Activated naive CD4-positive, alpha-beta T cell treated with Interleukin-2 at 50 U/mL for 16 hours (primary cell): ENCODE data around the gene RAD51C.
A peak's percentile ranks its signal among the peaks of the same experiment; 100 is the strongest.
"Not testable (repeated sequence)": the region's sequence is repeated elsewhere in the genome, so short reads cannot be mapped to it uniquely, and the experiment has no call there.

Experiments used
- DNase-seq: peaks from one replicate; pipeline ENCODE4 v3.0.0-alpha.2; 2020

RAD51C gene

GRCh38 chr17:58684462-58684861 lies 7.9 kb upstream of the RAD51C start:
- not testable (repeated sequence) for DNase-seq

GRCh38 chr17:58686980-58687379 lies 5.4 kb upstream of the RAD51C start:
- no peak for DNase-seq

DNA sequence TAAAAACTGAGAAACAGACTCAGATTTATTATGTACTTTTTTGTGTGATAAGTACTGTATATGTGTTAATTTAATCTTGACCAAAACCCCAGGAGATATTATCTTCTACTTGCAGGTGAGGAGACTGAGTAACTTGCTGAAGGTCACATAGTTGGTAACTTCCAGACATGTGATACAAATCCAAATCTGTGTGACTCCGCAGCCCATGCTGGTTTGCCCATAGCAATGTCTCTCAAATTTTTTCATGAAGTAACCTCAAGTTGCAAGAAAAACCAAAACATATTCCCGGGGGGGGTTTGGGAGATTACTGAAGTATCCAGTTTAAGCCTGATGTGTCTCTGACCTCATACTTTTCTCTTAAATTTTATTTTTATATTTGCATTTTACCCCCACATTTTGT lies 3.9 kb upstream of the RAD51C start:
- DNase-seq = no peak

DNA sequence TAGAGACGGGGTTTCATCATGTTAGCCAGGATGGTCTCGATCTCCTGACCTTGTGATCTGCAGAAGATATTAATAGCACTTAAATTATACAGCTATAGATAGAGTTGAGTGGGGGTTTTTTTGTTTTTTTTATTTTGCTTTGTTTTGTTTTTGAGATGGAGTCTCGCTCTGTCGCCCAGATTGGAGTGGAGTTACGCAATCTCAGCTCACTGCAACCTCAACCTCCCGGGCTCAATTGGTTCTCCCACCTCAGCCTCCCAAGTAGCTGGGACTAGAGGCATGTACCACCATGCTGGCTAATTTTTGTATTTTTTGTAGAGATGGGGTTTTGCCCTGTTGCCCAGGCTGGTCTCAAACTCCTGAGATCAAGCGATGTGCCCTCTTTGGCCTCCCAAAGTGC lies 2.4 kb upstream of the RAD51C start:
- DNase-seq = not testable (repeated sequence)

DNA sequence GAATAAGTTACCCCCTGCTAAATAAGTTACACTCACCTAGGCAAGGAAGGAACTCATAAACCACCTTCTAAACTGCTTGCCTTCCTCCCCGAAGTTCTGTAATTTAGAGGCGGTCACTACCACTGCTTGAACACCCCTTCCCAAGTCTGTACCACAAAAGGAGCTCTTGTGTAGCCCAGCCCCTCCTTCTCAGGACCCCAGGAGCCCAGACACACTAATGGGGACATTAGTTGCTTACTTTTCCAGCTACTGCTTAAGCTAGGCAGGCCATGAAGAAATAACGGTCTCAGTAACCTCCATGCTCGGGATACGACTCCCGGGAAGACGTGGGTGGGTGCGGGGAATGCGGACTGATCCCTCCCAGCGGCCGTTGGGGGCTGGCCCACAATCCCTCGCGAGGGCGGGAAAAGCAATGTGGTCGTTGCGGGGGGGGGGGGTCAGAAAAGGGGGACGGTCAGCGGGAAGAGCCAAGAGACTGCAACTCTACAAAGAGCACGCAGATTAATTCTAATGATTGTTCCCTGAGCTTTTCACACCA lies 632 bp upstream of the RAD51C start, which contains the start of gene TEX14:
TSS of gene TEX14 (minus strand) at position 345 of the 538 bp plus-strand sequence. CDS start 40,044 bp downstream, outside the sequence.
- no peak for DNase-seq

DNA sequence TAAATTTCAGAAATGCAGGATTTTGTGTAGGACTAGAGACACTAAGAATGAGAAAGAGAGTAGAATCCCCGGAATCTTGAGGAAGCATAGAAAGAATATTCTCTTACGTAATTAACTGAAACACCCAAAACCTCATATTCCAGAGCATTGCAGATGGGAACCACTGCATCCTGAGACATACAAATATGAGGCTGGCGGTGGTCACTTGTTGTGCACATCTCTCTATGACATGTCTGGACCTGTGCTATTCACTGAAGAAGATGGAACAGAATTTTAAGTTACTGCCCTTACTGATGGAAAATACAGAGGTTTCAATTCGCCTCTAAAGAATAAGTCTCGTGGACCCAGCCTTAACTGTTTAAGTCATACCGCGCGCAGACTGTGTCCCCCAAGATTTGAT lies 806 bp downstream of the RAD51C start:
- no peak for DNase-seq

DNA sequence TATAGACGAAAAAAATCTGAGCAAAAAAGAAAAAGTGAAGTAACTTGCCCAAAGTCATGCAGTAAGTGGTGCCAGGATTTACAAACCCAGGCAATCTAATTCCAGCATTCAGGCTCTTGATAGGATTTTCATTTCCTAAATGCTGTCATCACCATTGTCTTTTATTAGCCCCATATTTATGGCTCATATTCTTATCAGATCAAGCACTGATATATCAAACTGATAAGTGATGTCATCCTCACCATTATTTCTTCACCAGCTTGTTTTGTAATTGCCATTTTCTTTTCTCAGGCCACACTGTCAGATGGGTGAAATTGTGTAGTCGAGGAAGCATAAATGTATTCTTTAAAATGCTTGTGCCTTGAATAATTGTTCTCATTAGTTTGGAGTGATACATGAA lies 1.3 kb downstream of the RAD51C start:
- no peak for DNase-seq

- no peak for DNase-seq
These were observed 1.9 kb downstream of the RAD51C start for GRCh38 chr17:58694302-58694701.

DNA sequence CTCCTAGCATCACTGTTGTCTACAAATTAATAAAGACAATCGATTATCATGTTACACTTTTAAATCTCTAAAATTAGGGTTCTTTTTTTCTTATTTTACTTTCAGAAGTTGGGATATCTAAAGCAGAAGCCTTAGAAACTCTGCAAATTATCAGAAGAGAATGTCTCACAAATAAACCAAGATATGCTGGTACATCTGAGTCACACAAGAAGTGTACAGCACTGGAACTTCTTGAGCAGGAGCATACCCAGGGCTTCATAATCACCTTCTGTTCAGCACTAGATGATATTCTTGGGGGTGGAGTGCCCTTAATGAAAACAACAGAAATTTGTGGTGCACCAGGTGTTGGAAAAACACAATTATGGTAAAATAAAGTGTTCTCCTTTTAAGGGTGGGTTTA lies 2.4 kb downstream of the RAD51C start:
- DNase-seq = no peak

GRCh38 chr17:58699771-58700170 lies 7.4 kb downstream of the RAD51C start:
- DNase-seq = no peak

GRCh38 chr17:58702045-58702476 lies 9.7 kb downstream of the RAD51C start:
- no peak for DNase-seq

DNA sequence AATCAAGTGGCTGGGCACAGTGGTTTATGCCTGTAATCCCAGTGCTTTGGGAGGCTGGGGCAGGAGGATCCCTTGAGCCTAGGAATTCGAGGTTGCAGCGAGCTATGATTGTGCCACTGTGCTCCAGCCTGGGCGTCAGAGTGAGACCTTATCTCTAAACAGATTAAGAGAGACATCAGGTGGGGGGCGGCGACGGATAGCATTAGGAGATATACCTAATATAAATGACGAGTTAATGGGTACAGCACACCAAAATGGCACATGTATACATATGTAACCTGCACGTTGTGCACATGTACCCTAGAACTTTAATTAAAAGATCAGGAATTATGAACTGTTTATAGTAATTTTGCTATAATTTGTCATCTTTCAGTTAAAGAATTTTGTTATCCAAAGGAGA lies 10.3 kb downstream of the RAD51C start:
- DNase-seq = no peak

- no peak for DNase-seq
These were observed 10.9 kb downstream of the RAD51C start for GRCh38 chr17:58703137-58703915.

- DNase-seq = no peak
These were observed 11.5 kb downstream of the RAD51C start for GRCh38 chr17:58703916-58704286.

- DNase-seq = no peak
These were observed 14.1 kb downstream of the RAD51C start for GRCh38 chr17:58706351-58707140.

DNA sequence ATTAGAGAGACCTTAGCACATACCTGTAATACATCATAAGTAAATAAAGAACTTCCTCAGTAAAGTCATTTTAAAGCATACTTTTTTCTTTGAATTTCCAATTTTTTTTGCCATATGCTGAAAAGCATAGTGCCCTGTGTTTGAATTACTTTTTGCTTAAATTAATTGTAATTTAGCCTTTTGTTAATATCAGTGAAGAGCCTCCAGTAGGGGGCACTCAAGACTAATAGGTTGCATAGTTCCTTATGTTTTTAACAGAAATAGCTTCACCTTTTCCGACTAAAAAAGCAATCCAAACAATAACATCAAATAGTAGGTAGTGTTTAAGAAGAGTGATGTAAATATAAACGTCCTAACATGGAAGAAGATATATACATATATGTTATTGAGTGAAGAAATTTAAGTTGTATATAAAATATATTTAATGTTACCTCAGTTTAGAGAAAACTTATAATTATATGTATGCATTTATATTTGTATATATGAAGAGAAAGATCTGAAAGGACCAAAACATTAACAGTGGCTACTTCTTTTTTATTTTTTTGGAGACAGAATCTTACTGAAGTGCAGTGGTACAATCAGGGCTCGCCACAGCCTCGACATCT lies 18.6 kb downstream of the RAD51C start:
- DNase-seq = peak; percentile 18

GRCh38 chr17:58722274-58722673 lies 29.9 kb downstream of the RAD51C start:
- DNase-seq = no peak

- no peak for DNase-seq
These were observed 30.3 kb downstream of the RAD51C start for GRCh38 chr17:58722696-58723095.

DNA sequence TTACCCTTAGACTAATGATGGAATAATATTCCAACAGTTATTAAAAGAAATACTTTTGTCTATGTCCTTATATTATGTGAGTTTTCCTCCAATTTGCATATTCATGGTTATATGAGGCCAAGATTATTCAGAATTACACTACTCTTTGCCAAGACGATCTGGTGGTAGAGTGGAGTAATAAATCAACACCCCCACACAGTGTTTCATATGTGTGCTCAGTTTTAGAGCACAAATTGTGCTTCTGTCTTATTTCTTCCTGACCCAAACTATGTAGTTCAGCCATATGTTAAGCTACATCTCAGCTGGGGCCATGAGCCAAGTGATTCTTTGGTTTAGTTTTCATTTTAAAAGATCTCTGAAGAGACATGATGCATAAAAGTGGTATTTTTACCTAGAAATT lies 36.4 kb downstream of the RAD51C start:
- no peak for DNase-seq

GRCh38 chr17:58730937-58731336 lies 38.5 kb downstream of the RAD51C start:
- DNase-seq = no peak

GRCh38 chr17:58734040-58734439 lies 41.6 kb downstream of the RAD51C start:
- no peak for DNase-seq

DNA sequence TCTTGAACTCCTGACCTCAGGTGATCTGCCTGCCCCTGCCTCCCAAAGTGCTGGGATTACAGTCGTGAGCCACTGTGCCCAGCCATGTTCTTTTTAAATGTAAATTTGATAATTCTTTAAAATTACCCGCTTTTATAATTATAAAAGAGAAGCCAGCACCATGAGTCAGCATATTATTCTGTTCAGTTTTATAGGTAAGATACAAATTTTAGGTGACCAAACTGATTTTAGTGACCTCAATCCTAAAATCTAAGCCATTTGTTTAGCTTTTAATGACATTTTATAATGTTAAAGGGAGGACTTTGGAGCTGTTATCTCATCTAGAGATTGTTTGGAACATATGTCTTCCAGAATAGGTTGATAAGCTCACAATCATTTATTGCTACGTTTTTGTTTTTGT lies 42.4 kb downstream of the RAD51C start:
- DNase-seq = no peak

DNA sequence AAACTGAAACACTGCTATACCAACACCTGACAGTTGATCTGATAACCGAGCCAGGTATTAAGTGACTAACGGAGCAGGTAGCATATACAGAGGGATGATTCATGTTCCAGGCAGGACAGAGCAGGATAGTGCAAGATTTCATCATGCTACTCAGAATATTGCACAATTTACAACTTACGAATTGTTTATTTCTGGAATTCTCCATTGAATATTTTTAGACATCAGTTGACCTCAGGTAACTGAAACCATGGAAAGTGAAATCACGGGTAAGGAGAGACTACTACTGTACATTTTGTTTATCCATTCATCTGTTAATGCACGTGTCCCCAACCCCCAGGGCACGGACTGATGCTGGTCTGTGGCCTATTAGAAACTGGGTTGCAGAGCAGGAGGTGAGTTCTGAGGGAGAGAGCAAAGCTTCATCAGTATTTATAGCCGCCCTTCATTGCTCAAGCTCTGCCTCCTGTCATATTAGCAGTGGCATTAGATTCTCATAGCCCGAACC lies 48.8 kb downstream of the RAD51C start:
- DNase-seq = no peak
